DOHH2 (cell line): ENCODE measurements around the gene ANKRD28.

Experiments used
- CTCF ChIP-seq: fragments of 200-600 bp; sonication (generic); IDR thresholded peaks from one replicate; pipeline ENCODE4 v1.5.1; 2014; ENCODE audit warnings: antibody characterized with exemption, mild to moderate bottlenecking, low read depth, low read length; ENCODE audit not compliant: poor library complexity, severe bottlenecking
- EZH2phosphoT487 ChIP-seq: fragments of 200-600 bp; sonication (generic); IDR thresholded peaks from 2 replicates; pipeline ENCODE4 v1.6.1; 2017; ENCODE audit warnings: borderline replicate concordance, mild to moderate bottlenecking, antibody characterized with exemption, low read length, moderate library complexity, mixed read lengths

GRCh38 chr3:15783361-15783969 is 14.3 kb downstream of the ANKRD28 start:
- TF ChIP-seq CTCF (no peak), EZH2phosphoT487 (no peak)
